Vagina (tissue), 2 donors: ENCODE measurements around the gene KDM6A. TPM values are rescaled to one million over a fixed set of nuclear protein-coding genes. Genes with fewer than 3 reads are reported as not detected.
"Not testable (repeated sequence)": the region's sequence is repeated elsewhere in the genome, so short reads cannot be mapped to it uniquely, and the experiment has no call there.

Experiments
- DNase-seq, 2 donors: peaks; one replicate each; pipeline ENCODE4 v3.0.0-alpha.2; 2017; ENCODE audit errors: extremely low spot score in 2 of 2
- H3K27ac ChIP-seq: fragments of 200-600 bp; sonication (generic); one replicate; pipeline ENCODE4 v1.5.1; 2019
- H3K27me3 ChIP-seq: fragments of 200-600 bp; sonication (generic); one replicate; pipeline ENCODE4 v1.5.1; 2019
- H3K36me3 ChIP-seq, 2 donors: fragments of 200-600 bp; sonication (generic); one replicate each; pipeline ENCODE4 v1.5.1; 2017 to 2019
- H3K4me1 ChIP-seq: fragments of 200-600 bp; sonication (generic); one replicate; pipeline ENCODE4 v1.5.1; 2019
- H3K4me3 ChIP-seq, 2 donors: fragments of 200-600 bp; sonication (generic); 1 replicate in 1 of 2; 2 replicates in 1 of 2; pipeline ENCODE4 v1.5.1; 2016 to 2019
- H3K9me3 ChIP-seq: fragments of 200-600 bp; sonication (generic); one replicate; pipeline ENCODE4 v1.5.1; 2019
- CTCF ChIP-seq, 3 experiments: fragments of 450-650 bp in 2 of 3; fragments of 200-600 bp in 1 of 3; sonication (generic) in 1 of 3; IDR thresholded peaks; one replicate each; pipeline ENCODE4 v1.5.1; 2017 to 2019; ENCODE audit warnings: antibody characterized with exemption in 3 of 3, mild to moderate bottlenecking in 2 of 3, moderate library complexity in 2 of 3
- POLR2A ChIP-seq, 2 donors: fragments of 450-650 bp; IDR thresholded peaks; one replicate each; pipeline ENCODE4 v1.6.1; 2017; ENCODE audit warnings: antibody characterized with exemption in 2 of 2, mild to moderate bottlenecking in 2 of 2, moderate library complexity in 2 of 2
- POLR2AphosphoS5 ChIP-seq, 2 donors: sonication (generic); formaldehyde crosslinking; IDR thresholded peaks; one replicate each; pipeline ENCODE4 v1.9.0; 2017; ENCODE audit warnings: antibody characterized with exemption in 2 of 2, mild to moderate bottlenecking in 2 of 2, low read depth in 1 of 2; ENCODE audit not compliant: insufficient read depth in 1 of 2
- intact Hi-C: fragments of 100-400 bp; cut with DNase I; formaldehyde crosslinking; loops from one replicate; pipeline ENCODE4 v1.15.1; 2023
- total RNA-seq: library from RNA; depleted of rRNA; stranded (reverse); fragments of >200 nt; gene quantifications from one replicate; pipeline ENCODE4 v1.2.3, GENCODE V29; 2016

The KDM6A gene
- total RNA-seq, 1 donor from 2014 or later = 44.2 TPM

GRCh38 chrX:44884944-44885343, 12.0 kb downstream of the KDM6A start:
- intact Hi-C loops = no loop called here
- no peak overlapping the region for H3K4me3 ChIP-seq
- TF ChIP-seq CTCF (IDR thresholded peaks at IDR 0.05) (no peak), POLR2AphosphoS5 (IDR thresholded peaks at IDR 0.05; ENCODE audit: insufficient read depth in 1 of 2, low read depth in 1 of 2) (no peak), POLR2A (IDR thresholded peaks at IDR 0.05) (no peak)
- H3K9me3 ChIP-seq = no peaks in the 10 kb centered on the region
- peaks cover 61% of the 10 kb centered on the region for H3K4me1 ChIP-seq
- no peak overlapping the region for H3K27ac ChIP-seq
- no peak for DNase-seq
- no peaks in the 10 kb centered on the region for H3K27me3 ChIP-seq
- H3K36me3 ChIP-seq = no peaks in the 10 kb centered on the region

- Histone ChIP-seq H3K27me3 (no peaks in the 10 kb centered on the region), H3K36me3 (no peaks in the 10 kb centered on the region), H3K9me3 (no peaks in the 10 kb centered on the region), H3K27ac (no peak overlapping the region), H3K4me3 (no peak overlapping the region), H3K4me1 (peaks cover 33% of the 10 kb centered on the region)
- no peak for DNase-seq
- TF ChIP-seq POLR2A (IDR thresholded peaks at IDR 0.05) (no peak), CTCF (IDR thresholded peaks at IDR 0.05) (no peak), POLR2AphosphoS5 (IDR thresholded peaks at IDR 0.05; ENCODE audit: insufficient read depth in 1 of 2, low read depth in 1 of 2) (no peak)
- intact Hi-C loops = no loop called here
Observed at GRCh38 chrX:44889824-44890223, 16.8 kb downstream of the KDM6A start.

GRCh38 chrX:44890247-44890646, 17.3 kb downstream of the KDM6A start:
- Histone ChIP-seq H3K4me3 (no peak overlapping the region), H3K27ac (no peak overlapping the region), H3K36me3 (no peaks in the 10 kb centered on the region), H3K27me3 (no peaks in the 10 kb centered on the region), H3K9me3 (no peaks in the 10 kb centered on the region), H3K4me1 (peaks cover 30% of the 10 kb centered on the region)
- DNase-seq = no peak
- intact Hi-C loops = no loop called here
- TF ChIP-seq CTCF (IDR thresholded peaks at IDR 0.05) = no peak

- H3K27me3 ChIP-seq, H3K36me3 ChIP-seq, DNase-seq, H3K4me3 ChIP-seq, H3K9me3 ChIP-seq, H3K27ac ChIP-seq, intact Hi-C loops: not testable (repeated sequence)
- H3K4me1 ChIP-seq = peaks cover 27% of the 10 kb centered on the region
Observed at GRCh38 chrX:44890687-44891086, 17.7 kb downstream of the KDM6A start.

GRCh38 chrX:44891642-44892041, 18.7 kb downstream of the KDM6A start:
- no peak overlapping the region for H3K4me3 ChIP-seq
- intact Hi-C loops = no loop called here
- H3K4me1 ChIP-seq = peaks cover 21% of the 10 kb centered on the region
- DNase-seq = no peak
- H3K27me3 ChIP-seq = no peaks in the 10 kb centered on the region
- no peaks in the 10 kb centered on the region for H3K9me3 ChIP-seq
- TF ChIP-seq POLR2A (IDR thresholded peaks at IDR 0.05) (no peak), POLR2AphosphoS5 (IDR thresholded peaks at IDR 0.05; ENCODE audit: insufficient read depth in 1 of 2, low read depth in 1 of 2) (peak in 1 of 2 donors; percentile 63)
- H3K36me3 ChIP-seq = no peaks in the 10 kb centered on the region
- H3K27ac ChIP-seq = peak overlapping the region; percentile 36

- no peak for DNase-seq
- intact Hi-C loops = no loop called here
- no peaks in the 10 kb centered on the region for H3K36me3 ChIP-seq
- peaks cover 31% of the 10 kb centered on the region for H3K4me1 ChIP-seq
- no peak overlapping the region for H3K27ac ChIP-seq
- H3K4me3 ChIP-seq = no peak overlapping the region
- H3K9me3 ChIP-seq = no peaks in the 10 kb centered on the region
- H3K27me3 ChIP-seq = no peaks in the 10 kb centered on the region
- TF ChIP-seq POLR2A (IDR thresholded peaks at IDR 0.05) (no peak), POLR2AphosphoS5 (IDR thresholded peaks at IDR 0.05; ENCODE audit: insufficient read depth in 1 of 2, low read depth in 1 of 2) (no peak), CTCF (IDR thresholded peaks at IDR 0.05) (no peak)
Observed at GRCh38 chrX:44896876-44897186, 23.8 kb downstream of the KDM6A start.
